HG02588 (cell line): ENCODE measurements around the gene HIPK1.
"Not testable (repeated sequence)": the region's sequence is repeated elsewhere in the genome, so short reads cannot be mapped to it uniquely, and the experiment has no call there.

Experiments used
- ATAC-seq: cut with Tn5 transposase; IDR thresholded peaks from one replicate; pipeline ENCODE4 v1.9.1; 2021; ENCODE audit warnings: mild to moderate bottlenecking, moderate library complexity; ENCODE audit not compliant: unreplicated experiment

Gene HIPK1

DNA sequence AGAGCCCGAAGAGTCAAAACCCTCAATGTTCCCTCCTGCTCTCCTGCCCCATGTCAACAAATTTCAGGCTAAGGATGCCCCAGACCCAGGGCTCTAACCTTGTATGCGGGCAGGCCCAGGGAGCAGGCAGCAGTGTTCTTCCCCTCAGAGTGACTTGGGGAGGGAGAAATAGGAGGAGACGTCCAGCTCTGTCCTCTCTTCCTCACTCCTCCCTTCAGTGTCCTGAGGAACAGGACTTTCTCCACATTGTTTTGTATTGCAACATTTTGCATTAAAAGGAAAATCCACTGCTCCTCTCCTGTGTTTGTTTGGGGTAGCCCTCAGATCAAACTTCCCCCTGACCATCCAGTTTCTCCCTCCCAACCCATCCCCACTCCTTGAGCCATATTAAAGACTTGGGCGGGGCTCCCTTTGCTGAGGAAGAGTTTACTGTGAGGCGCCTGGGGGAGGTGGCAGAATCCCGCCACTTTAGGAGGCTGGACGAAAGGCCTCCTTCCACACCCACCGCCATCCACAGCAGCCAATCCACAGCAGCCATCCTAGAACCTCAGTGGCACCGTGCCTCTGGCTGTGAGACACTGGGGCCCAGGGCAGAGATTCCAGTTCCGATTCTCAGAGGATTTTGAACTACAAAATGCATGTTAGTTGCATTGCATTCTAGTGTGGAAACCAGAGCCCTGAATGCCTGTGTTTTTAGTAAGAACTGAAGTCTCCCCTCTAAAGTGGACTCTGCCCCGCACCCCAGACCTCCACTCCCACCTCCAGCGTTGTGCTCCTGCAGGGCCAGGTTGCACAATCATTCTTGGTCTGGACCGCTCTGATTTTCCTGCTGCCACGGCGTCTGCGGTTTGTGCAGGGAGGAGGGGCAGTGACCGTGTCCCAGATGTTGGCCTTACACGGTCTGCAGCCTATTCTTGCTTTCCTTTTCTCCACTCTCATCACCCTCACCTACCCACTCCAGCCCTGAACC is 53.1 kb downstream of the HIPK1 start:
- no peak for ATAC-seq

DNA sequence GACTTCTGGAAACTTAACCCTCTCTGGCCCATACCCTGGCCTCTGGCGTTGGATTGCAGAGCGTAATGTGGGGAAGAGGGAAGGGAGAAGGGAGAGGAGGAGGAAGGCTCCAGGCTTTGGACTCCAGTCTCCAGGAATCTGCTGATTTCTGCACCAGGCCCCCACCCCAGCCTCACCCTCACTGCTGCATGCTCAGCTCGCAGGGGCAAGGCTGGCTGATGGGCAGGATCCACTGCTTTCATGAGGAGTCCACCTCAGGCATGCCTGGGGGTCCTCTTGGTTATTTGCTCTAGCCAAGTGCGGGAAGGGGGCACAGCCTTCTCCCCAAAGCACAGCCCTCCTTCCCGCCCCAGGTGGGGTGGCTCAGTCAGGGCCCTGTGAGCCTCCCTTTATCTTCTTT is 53.8 kb downstream of the HIPK1 start:
- no peak for ATAC-seq

DNA sequence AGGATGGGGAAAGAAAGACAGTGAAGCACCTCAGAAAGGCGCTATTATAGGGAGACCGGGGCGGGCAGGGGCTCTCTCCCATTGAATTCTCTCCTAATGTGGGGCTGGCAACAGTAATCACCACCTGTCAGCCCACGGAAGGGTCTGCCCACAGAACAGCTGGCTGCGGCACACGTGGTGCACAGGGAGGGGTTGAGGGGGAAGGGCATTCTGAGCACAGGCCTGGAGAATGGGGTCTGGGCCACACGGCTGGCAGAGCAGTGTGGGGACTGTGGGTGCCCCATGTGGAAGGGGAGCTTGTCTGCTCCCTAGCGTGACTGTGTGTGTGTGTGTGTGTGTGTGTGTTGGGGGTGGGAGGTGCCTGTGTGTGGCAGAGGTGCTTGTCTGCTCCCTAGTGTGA is 54.3 kb downstream of the HIPK1 start:
- ATAC-seq: no peak

GRCh38 chr1:113983826-113984225 is 54.7 kb downstream of the HIPK1 start:
- ATAC-seq: no peak

- no peak for ATAC-seq
These were observed 55.6 kb downstream of the HIPK1 start for GRCh38 chr1:113984710-113985109.

DNA sequence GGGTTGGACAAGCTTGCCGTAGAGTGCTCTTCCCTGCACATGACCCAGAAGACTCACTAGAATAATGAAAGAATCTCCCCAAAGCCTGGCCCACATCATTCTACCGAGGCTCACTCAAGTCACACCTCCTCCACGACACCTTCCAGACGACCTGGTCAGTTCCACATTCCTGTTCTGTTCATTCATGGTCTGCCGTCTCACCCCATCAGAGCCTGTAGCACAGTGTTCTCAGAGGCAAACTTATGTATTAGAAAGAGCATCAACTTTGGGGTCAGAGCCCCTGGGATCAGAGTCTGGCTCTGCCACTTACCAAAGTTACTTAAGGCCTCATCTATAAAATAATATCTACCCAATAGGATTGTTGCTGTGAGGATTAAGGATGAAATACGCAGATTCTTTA is 57.7 kb downstream of the HIPK1 start:
- ATAC-seq: no peak

GRCh38 chr1:113987259-113987658 is 58.1 kb downstream of the HIPK1 start:
- no peak for ATAC-seq

- ATAC-seq: no peak
These were observed 61.4 kb downstream of the HIPK1 start for GRCh38 chr1:113990530-113990929.

DNA sequence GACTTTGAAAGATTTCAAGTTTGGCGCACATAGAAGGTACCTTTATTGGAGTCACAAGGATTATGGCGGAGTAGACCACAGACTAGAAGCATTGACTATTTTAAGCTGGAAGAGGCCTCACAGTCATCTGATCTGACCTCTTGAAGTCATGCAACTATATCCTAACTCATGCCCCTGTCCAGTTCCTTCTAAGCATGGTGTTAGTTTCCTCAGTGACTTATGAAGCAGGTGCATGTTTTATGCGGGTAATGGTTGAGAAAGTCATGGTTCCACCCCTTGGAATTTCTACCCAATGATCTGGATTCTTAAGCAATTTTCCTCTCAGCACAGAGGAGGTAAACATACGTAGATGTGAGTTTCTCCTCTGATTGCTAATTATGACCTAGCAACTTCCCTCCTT is 61.8 kb downstream of the HIPK1 start:
- ATAC-seq: no peak

- no peak for ATAC-seq
These were observed 62.4 kb downstream of the HIPK1 start for GRCh38 chr1:113991467-113991997.

DNA sequence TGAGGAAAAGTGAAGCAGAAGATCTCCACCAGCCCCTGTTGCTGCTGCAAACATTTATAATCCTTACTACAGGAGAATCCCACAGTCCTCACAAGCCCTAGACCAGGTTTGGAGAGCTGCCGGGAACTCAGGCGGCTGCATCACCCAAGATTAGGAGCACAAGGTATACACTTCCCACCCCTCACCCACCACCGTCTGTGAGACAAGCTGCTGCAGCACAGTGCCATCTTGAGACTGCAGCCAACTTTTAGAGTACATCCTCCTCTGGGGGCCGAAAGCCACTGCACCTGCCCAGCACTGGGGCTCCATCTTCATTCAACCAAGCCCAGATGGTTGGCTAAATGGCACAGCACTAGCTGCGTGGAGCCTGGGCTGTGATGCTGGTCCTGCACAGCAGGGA is 63.9 kb downstream of the HIPK1 start:
- no peak for ATAC-seq

DNA sequence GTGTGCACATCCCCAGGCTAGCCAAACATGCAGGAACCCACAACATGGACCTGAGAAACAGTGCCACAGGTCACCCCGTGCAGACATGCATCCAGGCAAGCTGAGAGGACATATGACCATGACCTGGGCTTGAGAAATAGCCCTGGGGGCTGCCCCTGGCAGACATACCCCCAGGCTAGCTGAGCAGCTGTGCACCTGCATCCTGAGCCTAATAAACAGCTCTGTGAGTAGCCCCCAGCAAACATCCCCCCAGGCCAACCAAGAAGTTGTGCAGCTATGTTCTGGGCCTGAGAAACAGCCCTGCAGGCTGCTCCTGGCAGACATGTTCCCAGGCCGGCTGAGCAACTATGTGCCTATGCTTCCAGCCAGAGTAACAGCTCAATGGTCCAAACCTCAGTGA is 64.6 kb downstream of the HIPK1 start:
- no peak for ATAC-seq

DNA sequence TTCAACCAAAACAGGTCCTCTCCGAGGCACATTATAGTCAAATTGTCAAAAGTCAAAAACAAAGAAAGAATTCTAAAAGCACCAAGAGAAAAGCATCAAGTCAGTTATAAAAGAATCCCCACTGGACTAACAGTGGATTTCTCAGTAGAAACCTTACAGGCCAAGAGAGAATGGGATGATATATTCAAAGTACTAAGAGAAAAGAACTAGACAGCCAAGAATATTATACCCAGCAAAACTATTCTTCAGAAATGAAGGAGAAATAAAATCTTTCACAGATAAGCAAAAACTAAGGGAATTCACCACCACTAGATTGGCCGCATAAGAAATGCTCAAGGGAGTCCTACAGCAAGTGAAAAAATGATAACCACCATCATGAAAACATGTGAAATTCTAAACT is 66.3 kb downstream of the HIPK1 start:
- ATAC-seq: no peak

DNA sequence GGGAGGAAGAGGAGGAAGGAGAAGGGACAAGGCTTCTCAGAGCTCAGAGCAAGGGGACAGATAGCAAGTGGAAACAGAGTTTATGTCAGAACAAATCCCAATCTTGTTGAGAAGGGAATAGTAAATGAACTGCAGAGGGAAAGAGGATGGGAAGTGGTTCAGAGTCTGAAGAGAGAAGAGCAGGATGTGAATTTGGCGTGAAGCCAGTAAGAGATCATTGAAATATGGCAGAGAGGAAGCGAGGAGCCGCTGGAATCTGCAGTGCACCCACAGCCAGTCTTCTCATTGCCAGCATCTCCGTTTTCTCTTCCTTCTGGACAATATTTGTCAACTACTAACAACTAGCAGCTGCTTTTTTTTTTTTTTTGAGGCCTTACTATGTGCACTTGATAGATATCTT is 69.2 kb downstream of the HIPK1 start:
- no peak for ATAC-seq

- no peak for ATAC-seq
These were observed 70.1 kb downstream of the HIPK1 start for GRCh38 chr1:113999233-113999632.

DNA sequence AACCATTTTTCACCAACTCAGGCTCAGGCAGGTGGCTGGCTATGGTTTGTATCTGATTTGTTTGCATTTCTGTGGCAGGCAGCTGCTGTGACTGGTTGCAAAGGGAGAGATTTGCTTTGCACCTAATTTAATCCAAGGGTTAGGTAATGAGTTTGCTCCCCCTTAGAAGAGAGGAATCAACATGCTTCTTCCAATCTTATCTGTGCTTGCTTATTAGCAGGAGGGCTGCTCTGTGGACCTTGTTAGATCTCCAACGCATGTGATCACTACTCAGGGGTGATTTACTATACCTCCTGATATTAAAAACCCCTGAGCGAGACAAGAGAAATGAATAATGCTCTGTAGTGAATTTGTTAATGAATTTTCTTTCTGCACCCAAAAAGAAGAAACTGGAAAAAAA is 70.7 kb downstream of the HIPK1 start:
- ATAC-seq: no peak

- ATAC-seq: no peak
These were observed 71.3 kb downstream of the HIPK1 start for GRCh38 chr1:114000406-114000805.

- no peak for ATAC-seq
These were observed 73.5 kb downstream of the HIPK1 start for GRCh38 chr1:114002492-114003239.

- no peak for ATAC-seq
These were observed 74.3 kb downstream of the HIPK1 start for GRCh38 chr1:114003431-114003830.

DNA sequence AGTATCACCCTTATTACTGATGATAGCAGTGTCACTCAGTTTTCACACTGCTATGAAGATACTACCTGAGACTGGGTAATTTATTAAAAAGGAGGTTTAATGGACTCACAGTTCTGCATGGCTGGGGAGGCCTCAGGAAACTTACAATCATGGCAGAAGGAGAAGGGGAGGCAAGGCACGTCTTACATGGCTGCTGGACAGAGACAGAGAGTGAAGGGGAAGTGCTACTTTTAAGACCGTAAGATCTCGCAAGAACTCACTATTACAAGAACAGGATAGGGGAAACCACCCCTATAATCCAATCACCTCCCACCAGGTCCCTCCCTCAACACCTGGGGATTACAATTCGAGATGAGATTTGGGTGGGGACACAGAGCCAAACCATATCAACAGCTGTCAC is 77.7 kb downstream of the HIPK1 start:
- not testable (repeated sequence) for ATAC-seq

DNA sequence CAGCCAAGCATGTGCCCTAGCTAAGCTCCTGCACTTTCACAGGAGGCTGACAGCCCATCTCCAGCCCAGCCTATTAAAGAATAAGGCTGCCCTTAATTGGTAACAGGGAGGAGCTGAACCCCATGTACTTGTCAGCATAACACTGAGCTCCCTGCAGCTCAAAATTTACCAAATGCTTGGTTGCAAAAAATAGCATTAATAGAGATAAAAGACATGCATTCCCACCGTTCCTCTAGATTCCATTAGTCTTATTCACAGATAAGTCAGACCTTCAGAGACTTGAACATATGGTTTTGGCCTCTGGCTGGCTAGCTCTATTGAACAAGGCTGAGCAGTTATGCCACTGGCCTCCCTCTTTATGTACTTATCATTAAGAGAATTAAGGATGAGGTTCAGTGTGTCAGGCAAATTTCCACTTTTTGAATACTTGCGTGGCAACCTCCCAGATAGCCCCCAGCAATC is 79.4 kb downstream of the HIPK1 start:
- no peak for ATAC-seq

DNA sequence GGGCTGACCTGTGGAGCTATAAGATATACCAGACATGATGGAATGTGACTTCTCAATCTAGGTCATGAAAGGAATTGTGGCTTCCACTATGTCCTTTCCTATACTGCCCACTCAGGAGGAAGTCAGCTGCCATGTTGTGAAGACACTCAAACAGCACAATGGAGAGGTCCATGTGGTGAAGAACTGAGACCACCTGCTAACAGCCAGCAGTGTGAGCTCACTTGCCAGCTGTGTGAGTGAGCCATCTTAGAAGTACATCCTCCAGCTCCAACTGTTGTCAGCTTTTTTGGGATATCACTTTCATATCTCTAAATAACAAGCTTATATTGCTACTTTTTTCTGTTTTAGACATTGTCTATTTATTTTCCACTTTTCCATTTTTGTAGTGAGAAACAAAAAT is 79.9 kb downstream of the HIPK1 start:
- no peak for ATAC-seq
